ENCODE measurements around the gene COX4I1.

DNA sequence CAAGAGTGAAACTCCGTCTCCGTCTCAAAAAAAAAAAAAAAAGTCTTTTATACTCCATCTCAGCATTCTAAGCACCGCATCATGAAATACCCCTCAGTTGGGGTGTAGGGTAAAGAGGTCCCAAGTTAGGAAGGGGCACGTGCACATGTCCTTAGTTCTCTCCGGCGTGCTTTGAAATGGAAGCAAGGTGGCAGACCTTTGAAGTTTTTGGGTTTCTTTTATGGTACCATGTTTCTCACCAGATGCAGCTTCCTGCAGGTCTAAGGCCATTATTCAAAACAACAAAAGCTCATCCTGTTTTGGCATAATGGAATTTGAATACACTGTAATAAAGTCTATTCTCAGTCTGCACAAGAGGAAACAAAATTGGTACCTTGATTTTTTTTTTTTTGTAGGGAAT is 9.7 kb upstream of the COX4I1 start:
- TF ChIP-seq RFX5 (IDR thresholded peaks at IDR 0.05; ENCODE audit: borderline replicate concordance, low read depth, low read length): no peak
- TF ChIP-seq POLR2A (IDR thresholded peaks at IDR 0.05; ENCODE audit: control extremely low read depth in 1 of 2, low read depth in 2 of 2, low read length in 2 of 2): no peak
- TF ChIP-seq SIN3A (conservative IDR thresholded peaks at IDR 0.05 in 1 of 2, IDR thresholded peaks at IDR 0.05 in 1 of 2; ENCODE audit: low read depth in 1 of 2, low read length in 2 of 2): no peak
- no peak for TF ChIP-seq CEBPB (IDR thresholded peaks at IDR 0.05; ENCODE audit: low read depth, low read length)
- TF ChIP-seq, protein P1, sequence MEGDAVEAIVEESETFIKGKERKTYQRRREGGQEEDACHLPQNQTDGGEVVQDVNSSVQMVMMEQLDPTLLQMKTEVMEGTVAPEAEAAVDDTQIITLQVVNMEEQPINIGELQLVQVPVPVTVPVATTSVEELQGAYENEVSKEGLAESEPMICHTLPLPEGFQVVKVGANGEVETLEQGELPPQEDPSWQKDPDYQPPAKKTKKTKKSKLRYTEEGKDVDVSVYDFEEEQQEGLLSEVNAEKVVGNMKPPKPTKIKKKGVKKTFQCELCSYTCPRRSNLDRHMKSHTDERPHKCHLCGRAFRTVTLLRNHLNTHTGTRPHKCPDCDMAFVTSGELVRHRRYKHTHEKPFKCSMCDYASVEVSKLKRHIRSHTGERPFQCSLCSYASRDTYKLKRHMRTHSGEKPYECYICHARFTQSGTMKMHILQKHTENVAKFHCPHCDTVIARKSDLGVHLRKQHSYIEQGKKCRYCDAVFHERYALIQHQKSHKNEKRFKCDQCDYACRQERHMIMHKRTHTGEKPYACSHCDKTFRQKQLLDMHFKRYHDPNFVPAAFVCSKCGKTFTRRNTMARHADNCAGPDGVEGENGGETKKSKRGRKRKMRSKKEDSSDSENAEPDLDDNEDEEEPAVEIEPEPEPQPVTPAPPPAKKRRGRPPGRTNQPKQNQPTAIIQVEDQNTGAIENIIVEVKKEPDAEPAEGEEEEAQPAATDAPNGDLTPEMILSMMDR (IDR thresholded peaks at IDR 0.05; ENCODE audit: control extremely low read depth in 1 of 3, insufficient read depth in 1 of 3, low read depth in 1 of 3, low read length in 3 of 3): no peak
- TF ChIP-seq KDM1A (IDR thresholded peaks at IDR 0.05; ENCODE audit: borderline replicate concordance, low read length): no peak
- TF ChIP-seq TAF1 (IDR thresholded peaks at IDR 0.05; ENCODE audit: low read depth, low read length): no peak
- TF ChIP-seq GTF2F1 (IDR thresholded peaks at IDR 0.05; ENCODE audit: borderline replicate concordance, low read depth, low read length): no peak
